Measurements from ENCODE around the gene NPBWR2. TPM values are rescaled to one million over a fixed set of nuclear protein-coding genes. Genes with fewer than 3 reads are reported as not detected.

The NPBWR2 gene
- total RNA-seq, 2 donors from 2014 or later = not detected

- Mint-ChIP-seq H3K36me3 (ENCODE audit: low read depth) (peaks cover 7% of the 10 kb centered on the region), H3K4me3 (peak overlapping the region; percentile 71), H3K27ac (no peak overlapping the region), H3K4me1 (no peaks in the 10 kb centered on the region), H3K9me3 (no peaks in the 10 kb centered on the region), H3K27me3 (peaks cover 3% of the 10 kb centered on the region)
- no peak for ATAC-seq (replicated peaks)
Measured at GRCh38 chr20:64080813-64081623, 26.3 kb downstream of the NPBWR2 start.

- Mint-ChIP-seq H3K4me1 (no peaks in the 10 kb centered on the region), H3K27me3 (peaks cover 3% of the 10 kb centered on the region), H3K27ac (peak within 1 kb of the TSS; percentile 87), H3K36me3 (ENCODE audit: low read depth) (peaks cover 14% of the 10 kb centered on the region), H3K9me3 (no peaks in the 10 kb centered on the region), H3K4me3 (peak within 1 kb of the TSS; percentile 91)
- ATAC-seq (replicated peaks) = no peak
Measured at GRCh38 chr20:64080013-64080812, 27.2 kb downstream of the NPBWR2 start, which contains the start of gene OPRL1. OPRL1 (plus strand) TSS chr20:64080082; CDS start chr20:64092721, 12,639 bp downstream.

GRCh38 chr20:64079273-64080012, 27.9 kb downstream of the NPBWR2 start, which contains the start of gene RGS19:
RGS19 (minus strand) TSS chr20:64079518; CDS start chr20:64076886, 2,632 bp downstream.
- Mint-ChIP-seq H3K27ac (peak within 1 kb of the TSS; percentile 87), H3K27me3 (peaks cover 3% of the 10 kb centered on the region), H3K36me3 (ENCODE audit: low read depth) (peaks cover 15% of the 10 kb centered on the region), H3K4me1 (no peaks in the 10 kb centered on the region), H3K9me3 (no peaks in the 10 kb centered on the region), H3K4me3 (peak within 1 kb of the TSS; percentile 91)
- ATAC-seq (replicated peaks) = peak; percentile 63

- ATAC-seq (replicated peaks) = no peak
- H3K27ac Mint-ChIP-seq = peak overlapping the region; percentile 87
- H3K36me3 Mint-ChIP-seq (ENCODE audit: low read depth) = peaks cover 20% of the 10 kb centered on the region
- H3K27me3 Mint-ChIP-seq = no peaks in the 10 kb centered on the region
- peak overlapping the region; percentile 91 for H3K4me3 Mint-ChIP-seq
- no peaks in the 10 kb centered on the region for H3K4me1 Mint-ChIP-seq
- H3K9me3 Mint-ChIP-seq = no peaks in the 10 kb centered on the region
Measured at GRCh38 chr20:64078934-64079272, 28.5 kb downstream of the NPBWR2 start.

- Mint-ChIP-seq H3K9me3 (no peaks in the 10 kb centered on the region), H3K27ac (peak overlapping the region; percentile 87), H3K36me3 (ENCODE audit: low read depth) (peaks cover 27% of the 10 kb centered on the region), H3K4me3 (peak overlapping the region; percentile 91), H3K27me3 (no peaks in the 10 kb centered on the region), H3K4me1 (no peaks in the 10 kb centered on the region)
- ATAC-seq (replicated peaks) = peak; percentile 38
Measured at GRCh38 chr20:64077876-64078551, 29.4 kb downstream of the NPBWR2 start.

GRCh38 chr20:64077541-64077875, 29.9 kb downstream of the NPBWR2 start:
- H3K4me1 Mint-ChIP-seq = no peaks in the 10 kb centered on the region
- no peaks in the 10 kb centered on the region for H3K27me3 Mint-ChIP-seq
- H3K36me3 Mint-ChIP-seq (ENCODE audit: low read depth) = peaks cover 29% of the 10 kb centered on the region
- H3K27ac Mint-ChIP-seq = peak overlapping the region; percentile 87
- H3K9me3 Mint-ChIP-seq = no peaks in the 10 kb centered on the region
- ATAC-seq (replicated peaks) = no peak
- H3K4me3 Mint-ChIP-seq = peak overlapping the region; percentile 91

GRCh38 chr20:64077094-64077493, 30.3 kb downstream of the NPBWR2 start:
- H3K27ac Mint-ChIP-seq = peak overlapping the region; percentile 87
- no peaks in the 10 kb centered on the region for H3K4me1 Mint-ChIP-seq
- ATAC-seq (replicated peaks) = peak; percentile 28
- H3K4me3 Mint-ChIP-seq = peak overlapping the region; percentile 91
- H3K27me3 Mint-ChIP-seq = no peaks in the 10 kb centered on the region
- no peaks in the 10 kb centered on the region for H3K9me3 Mint-ChIP-seq
- H3K36me3 Mint-ChIP-seq (ENCODE audit: low read depth) = peaks cover 29% of the 10 kb centered on the region

- Mint-ChIP-seq H3K4me3 (peak overlapping the region; percentile 91), H3K27me3 (no peaks in the 10 kb centered on the region), H3K27ac (peak overlapping the region; percentile 87), H3K9me3 (no peaks in the 10 kb centered on the region), H3K36me3 (ENCODE audit: low read depth) (peaks cover 29% of the 10 kb centered on the region), H3K4me1 (no peaks in the 10 kb centered on the region)
- no peak for ATAC-seq (replicated peaks)
Measured at GRCh38 chr20:64076061-64076997, 31.0 kb downstream of the NPBWR2 start.

GRCh38 chr20:64075556-64075955, 31.8 kb downstream of the NPBWR2 start:
- no peaks in the 10 kb centered on the region for H3K9me3 Mint-ChIP-seq
- peak overlapping the region; percentile 17 for H3K27ac Mint-ChIP-seq
- H3K4me3 Mint-ChIP-seq = no peak overlapping the region
- peaks cover 29% of the 10 kb centered on the region for H3K36me3 Mint-ChIP-seq (ENCODE audit: low read depth)
- no peak for ATAC-seq (replicated peaks)
- H3K4me1 Mint-ChIP-seq = no peaks in the 10 kb centered on the region
- no peaks in the 10 kb centered on the region for H3K27me3 Mint-ChIP-seq

GRCh38 chr20:64074963-64075362, 32.4 kb downstream of the NPBWR2 start:
- no peak for ATAC-seq (replicated peaks)
- Mint-ChIP-seq H3K27ac (no peak overlapping the region), H3K27me3 (no peaks in the 10 kb centered on the region), H3K4me1 (no peaks in the 10 kb centered on the region), H3K36me3 (ENCODE audit: low read depth) (peaks cover 29% of the 10 kb centered on the region), H3K9me3 (no peaks in the 10 kb centered on the region), H3K4me3 (no peak overlapping the region)

- no peaks in the 10 kb centered on the region for H3K9me3 Mint-ChIP-seq
- H3K27ac Mint-ChIP-seq = no peak overlapping the region
- no peaks in the 10 kb centered on the region for H3K4me1 Mint-ChIP-seq
- no peak overlapping the region for H3K4me3 Mint-ChIP-seq
- H3K36me3 Mint-ChIP-seq (ENCODE audit: low read depth) = peaks cover 29% of the 10 kb centered on the region
- ATAC-seq (replicated peaks) = no peak
- H3K27me3 Mint-ChIP-seq = no peaks in the 10 kb centered on the region
Measured at GRCh38 chr20:64074184-64074789, 33.1 kb downstream of the NPBWR2 start.

- Mint-ChIP-seq H3K4me1 (no peaks in the 10 kb centered on the region), H3K27me3 (no peaks in the 10 kb centered on the region), H3K9me3 (no peaks in the 10 kb centered on the region), H3K4me3 (no peak overlapping the region), H3K36me3 (ENCODE audit: low read depth) (peaks cover 29% of the 10 kb centered on the region), H3K27ac (no peak overlapping the region)
- no peak for ATAC-seq (replicated peaks)
Measured at GRCh38 chr20:64073476-64074183, 33.7 kb downstream of the NPBWR2 start.

Measured in activated T-helper 17 cell treated with anti-CD3 and anti-CD28 coated beads, Interleukin-2, amount 50 U/mL, for 72 hours (primary cell).